Transverse colon (tissue), 4 donors: Measurements from ENCODE around the gene SLC39A11.

Experiments used
- EP300 ChIP-seq: sonication (generic); formaldehyde crosslinking; IDR thresholded peaks from one replicate; pipeline ENCODE4 v1.6.1; 2017; ENCODE audit warnings: antibody characterized with exemption, low read depth
- POLR2A ChIP-seq: fragments of 450-650 bp; IDR thresholded peaks from one replicate; pipeline ENCODE4 v1.6.1; 2016; ENCODE audit warnings: antibody characterized with exemption, mild to moderate bottlenecking, moderate library complexity
- POLR2AphosphoS5 ChIP-seq, 3 donors: sonication (generic); formaldehyde crosslinking; IDR thresholded peaks; one replicate each; pipeline ENCODE4 v1.6.1; 2016; ENCODE audit warnings: antibody characterized with exemption in 3 of 3
- TF ChIP-seq, protein P1 (sequence below), 5 experiments: fragments of 200-600 bp in 3 of 5; fragments of 450-650 bp in 2 of 5; sonication (generic) in 3 of 5; IDR thresholded peaks; 1 replicate in 2 of 5; 2 replicates in 3 of 5; pipeline ENCODE4 v1.5.1; 2016 to 2017; ENCODE audit warnings: antibody characterized with exemption in 5 of 5, inconsistent platforms in 3 of 5, mild to moderate bottlenecking in 2 of 5, moderate library complexity in 1 of 5

DNA sequence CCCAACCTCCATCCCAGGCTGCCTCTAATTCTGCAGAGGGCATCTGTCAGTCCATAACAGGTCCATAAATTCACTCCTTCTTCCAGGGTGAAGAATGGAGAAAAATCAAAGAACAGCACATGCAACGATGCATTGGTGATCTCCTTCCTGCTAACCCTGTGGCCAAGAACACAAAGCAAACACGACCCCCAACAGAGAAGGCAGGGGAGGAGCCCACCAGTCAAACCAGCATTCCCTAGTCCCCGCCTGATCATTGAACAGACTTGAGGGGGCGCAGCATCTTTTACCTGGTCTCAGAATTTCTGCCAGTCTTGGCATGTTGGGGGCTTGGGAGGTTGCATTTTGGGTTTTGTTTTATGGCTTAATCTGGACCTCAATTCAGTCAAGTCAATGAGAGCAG, 476.0 kb downstream of the SLC39A11 start:
- TF ChIP-seq POLR2AphosphoS5 (IDR thresholded peaks at IDR 0.05) (no peak), EP300 (no peak), POLR2A (no peak)
- TF ChIP-seq, protein P1, sequence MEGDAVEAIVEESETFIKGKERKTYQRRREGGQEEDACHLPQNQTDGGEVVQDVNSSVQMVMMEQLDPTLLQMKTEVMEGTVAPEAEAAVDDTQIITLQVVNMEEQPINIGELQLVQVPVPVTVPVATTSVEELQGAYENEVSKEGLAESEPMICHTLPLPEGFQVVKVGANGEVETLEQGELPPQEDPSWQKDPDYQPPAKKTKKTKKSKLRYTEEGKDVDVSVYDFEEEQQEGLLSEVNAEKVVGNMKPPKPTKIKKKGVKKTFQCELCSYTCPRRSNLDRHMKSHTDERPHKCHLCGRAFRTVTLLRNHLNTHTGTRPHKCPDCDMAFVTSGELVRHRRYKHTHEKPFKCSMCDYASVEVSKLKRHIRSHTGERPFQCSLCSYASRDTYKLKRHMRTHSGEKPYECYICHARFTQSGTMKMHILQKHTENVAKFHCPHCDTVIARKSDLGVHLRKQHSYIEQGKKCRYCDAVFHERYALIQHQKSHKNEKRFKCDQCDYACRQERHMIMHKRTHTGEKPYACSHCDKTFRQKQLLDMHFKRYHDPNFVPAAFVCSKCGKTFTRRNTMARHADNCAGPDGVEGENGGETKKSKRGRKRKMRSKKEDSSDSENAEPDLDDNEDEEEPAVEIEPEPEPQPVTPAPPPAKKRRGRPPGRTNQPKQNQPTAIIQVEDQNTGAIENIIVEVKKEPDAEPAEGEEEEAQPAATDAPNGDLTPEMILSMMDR (IDR thresholded peaks at IDR 0.05), result no peak
